Measurements from ENCODE around the gene PHKB. TPM values are rescaled to one million over a fixed set of nuclear protein-coding genes. Genes with fewer than 3 reads are reported as not detected.

Gene PHKB
- total RNA-seq, 1 experiment from 2014 or later = 38.8 TPM

GRCh38 chr16:47519996-47520679 lies 59.0 kb downstream of the PHKB start:
- Histone ChIP-seq H3K23ac (ENCODE audit: insufficient read length, low read depth, low read length) (no peak overlapping the region), H2BK120ac (ENCODE audit: low read depth, low read length, poor library complexity, severe bottlenecking) (no peak overlapping the region), H3K23me2 (ENCODE audit: insufficient read length, low read depth, low read length, poor library complexity, severe bottlenecking) (no peaks in the 10 kb centered on the region), H3K27ac (ENCODE audit: insufficient read length, low read depth, low read length) (no peak overlapping the region), H3K9ac (ENCODE audit: extremely low read depth, insufficient read length, low read length) (no peak overlapping the region), H3K79me1 (ENCODE audit: insufficient read depth, low read depth, low read length, poor library complexity, severe bottlenecking) (no peaks in the 10 kb centered on the region), H4K8ac (replicated peaks; ENCODE audit: insufficient read length, low read depth, low read length) (no peak overlapping the region), H3T11ph (ENCODE audit: low read length) (no peak overlapping the region), H3K4me2 (ENCODE audit: insufficient read depth, insufficient read length, low read length) (no peak overlapping the region), H4K5ac (ENCODE audit: insufficient read length, low read depth, low read length) (no peak overlapping the region), H3K4ac (ENCODE audit: low read depth, low read length) (no peak overlapping the region), H2BK12ac (ENCODE audit: insufficient read length, low read depth, low read length) (no peak overlapping the region), H4K91ac (ENCODE audit: insufficient read length, low read depth, low read length) (no peak overlapping the region), H3K27me3 (ENCODE audit: insufficient read depth, low read length) (no peaks in the 10 kb centered on the region), H3K56ac (ENCODE audit: insufficient read length, low read depth, low read length) (no peak overlapping the region), H3K9me3 (ENCODE audit: control insufficient read depth, low read depth, low read length) (no peaks in the 10 kb centered on the region), H2BK20ac (ENCODE audit: low read depth, low read length, poor library complexity, severe bottlenecking) (no peak overlapping the region), H2AK5ac (ENCODE audit: insufficient read length, low read length) (no peak overlapping the region), H2BK5ac (ENCODE audit: insufficient read length, low read length) (no peak overlapping the region), H3K79me2 (ENCODE audit: insufficient read depth, low read length) (no peaks in the 10 kb centered on the region), H3K18ac (ENCODE audit: insufficient read length, low read depth, low read length) (no peak overlapping the region), H4K20me1 (ENCODE audit: control insufficient read depth, insufficient read depth, insufficient read length) (no peaks in the 10 kb centered on the region), H2AFZ (ENCODE audit: low read length) (no peak overlapping the region), H2BK15ac (ENCODE audit: low read depth, low read length) (no peak overlapping the region), H3K14ac (ENCODE audit: insufficient read depth, low read length) (no peak overlapping the region), H3K4me1 (ENCODE audit: insufficient read depth, low read length) (no peaks in the 10 kb centered on the region; the same call in 1 of the 2 replicates)
- no CpG with 5 or more reads among the region's 2 CpGs for WGBS (ENCODE audit: extremely low coverage, insufficient read length, low lambda C conversion rate)
- Mint-ChIP-seq H3K36me3 (ENCODE audit: insufficient read depth in 1 of 3, low read depth in 3 of 3) (0 out of 7 replicates have a peak, but pooled peaks cover 0 to 1% (median 0%) of the 10 kb centered on the region in 3 experiments), H3K4me3 (no peak overlapping the region), H3K27ac (no peak overlapping the region), H3K4me1 (peaks cover 11 to 12% of the 10 kb centered on the region in 2 experiments), H3K27me3 (ENCODE audit: low read depth) (no peaks in the 10 kb centered on the region), H3K9me3 (no peaks in the 10 kb centered on the region)
- DNase-seq = no peak
- no peak for TF ChIP-seq CTCF (conservative IDR thresholded peaks at IDR 0.05)
